Neuronal stem cell (in vitro differentiated cells): ENCODE data around the gene CAMKK2.
"Not testable (repeated sequence)": the region's sequence is repeated elsewhere in the genome, so short reads cannot be mapped to it uniquely, and the experiment has no call there.

Source experiments
- DNase-seq: peaks from one replicate; pipeline ENCODE4 v3.0.0-alpha.2; 2013; ENCODE audit warnings: low spot score
- H2AFZ ChIP-seq: one replicate; pipeline ENCODE4 v1.6.1; 2013; ENCODE audit warnings: mild to moderate bottlenecking, low read length, inconsistent platforms
- H2AK5ac ChIP-seq: 2 replicates; pipeline ENCODE4 v1.6.1; 2013; ENCODE audit warnings: low read depth, mild to moderate bottlenecking, inconsistent platforms, low read length, moderate library complexity, mixed read lengths
- H2BK120ac ChIP-seq: 2 replicates; pipeline ENCODE4 v1.6.1; 2013; ENCODE audit warnings: low read depth, mild to moderate bottlenecking, inconsistent platforms, low read length, moderate library complexity, mixed read lengths
- H2BK12ac ChIP-seq: one replicate; pipeline ENCODE4 v1.6.1; 2013; ENCODE audit warnings: low read length, inconsistent platforms
- H2BK15ac ChIP-seq: 2 replicates; pipeline ENCODE4 v1.6.1; 2013; ENCODE audit warnings: mild to moderate bottlenecking, low read length, inconsistent platforms, mixed read lengths
- H2BK5ac ChIP-seq: one replicate; pipeline ENCODE4 v1.6.1; 2013; ENCODE audit warnings: inconsistent platforms, mild to moderate bottlenecking, low read length, moderate library complexity
- H3K14ac ChIP-seq: one replicate; pipeline ENCODE4 v1.6.1; 2013; ENCODE audit warnings: low read length, inconsistent platforms
- H3K18ac ChIP-seq: 2 replicates; pipeline ENCODE4 v1.6.1; 2013; ENCODE audit warnings: low read length, inconsistent platforms
- H3K23ac ChIP-seq: 2 replicates; pipeline ENCODE4 v1.6.1; 2013; ENCODE audit warnings: low read depth, mild to moderate bottlenecking, mixed read lengths, low read length, inconsistent platforms; ENCODE audit not compliant: poor library complexity
- H3K27ac ChIP-seq: replicated peaks from 3 replicates; pipeline ENCODE4 v1.5.1; 2013; ENCODE audit warnings: low read length, inconsistent platforms
- H3K27me3 ChIP-seq, 3 experiments: 2 replicates each; pipeline ENCODE4 v1.6.1; 2013; ENCODE audit warnings: low read length in 3 of 3, mild to moderate bottlenecking in 2 of 3, inconsistent platforms in 1 of 3, low read depth in 1 of 3, mixed read lengths in 1 of 3, moderate library complexity in 1 of 3; ENCODE audit not compliant: control insufficient read depth in 3 of 3, insufficient read depth in 3 of 3
- H3K36me3 ChIP-seq, 2 donors: replicated peaks in 1 of 2; 2 replicates each; pipeline ENCODE4 v1.6.1; 2013; ENCODE audit warnings: low read length in 2 of 2; ENCODE audit not compliant: control insufficient read depth in 2 of 2, insufficient read depth in 2 of 2
- H3K4ac ChIP-seq: 2 replicates; pipeline ENCODE4 v1.6.1; 2013; ENCODE audit warnings: inconsistent platforms, mild to moderate bottlenecking, low read length, moderate library complexity
- H3K4me1 ChIP-seq, 2 donors: 1 replicate in 1 of 2; 2 replicates in 1 of 2; pipeline ENCODE4 v1.6.1; 2013; ENCODE audit warnings: low read length in 2 of 2, low read depth in 1 of 2; ENCODE audit not compliant: control insufficient read depth in 2 of 2, insufficient read depth in 1 of 2
- H3K4me2 ChIP-seq: one replicate; pipeline ENCODE4 v1.6.1; 2013; ENCODE audit warnings: mild to moderate bottlenecking, low read length, inconsistent platforms; ENCODE audit not compliant: insufficient read depth, poor library complexity, severe bottlenecking
- H3K4me3 ChIP-seq, 2 donors: 2 replicates each; pipeline ENCODE4 v1.5.1; 2013; ENCODE audit warnings: low read length in 2 of 2, mild to moderate bottlenecking in 2 of 2, inconsistent platforms in 1 of 2, moderate library complexity in 1 of 2
- H3K79me1 ChIP-seq: one replicate; pipeline ENCODE4 v1.6.1; 2013; ENCODE audit warnings: low read depth, mild to moderate bottlenecking, inconsistent platforms, low read length, moderate library complexity
- H3K9ac ChIP-seq: one replicate; pipeline ENCODE4 v1.6.1; 2013; ENCODE audit warnings: mild to moderate bottlenecking, low read depth, low read length, inconsistent platforms; ENCODE audit not compliant: poor library complexity
- H3K9me3 ChIP-seq, 2 donors: replicated peaks in 1 of 2; 2 replicates each; pipeline versions ENCODE3 to v1.6.1; 2013; ENCODE audit warnings: low read length in 2 of 2, mild to moderate bottlenecking in 2 of 2, inconsistent platforms in 1 of 2, low read depth in 1 of 2, mixed read lengths in 1 of 2, moderate library complexity in 1 of 2; ENCODE audit not compliant: control insufficient read depth in 2 of 2, insufficient read depth in 1 of 2
- H4K8ac ChIP-seq: one replicate; pipeline ENCODE4 v1.6.1; 2013; ENCODE audit warnings: low read depth, mild to moderate bottlenecking, inconsistent platforms, low read length, moderate library complexity
- H4K91ac ChIP-seq: one replicate; pipeline ENCODE4 v1.6.1; 2013; ENCODE audit warnings: low read length, low read depth, mild to moderate bottlenecking, inconsistent platforms; ENCODE audit not compliant: poor library complexity
- WGBS, 2 donors: extraction: QIAGEN DNeasy Blood & Tissue Kit; methylation state at CpG; one replicate each; pipeline ENCODE4 v1.1.7; 2013; ENCODE audit warnings: missing lambda C conversion rate in 2 of 2, mixed read lengths in 1 of 2; ENCODE audit not compliant: insufficient read length in 2 of 2, insufficient replicate concordance in 1 of 2; ENCODE audit errors: extremely low coverage in 2 of 2; 5-methylcytosine and 5-hydroxymethylcytosine counted together

The CAMKK2 gene

GRCh38 chr12:121259074-121259473 is 37.4 kb downstream of the CAMKK2 start:
- Histone ChIP-seq H3K27me3 (no peaks in the 10 kb centered on the region), H3K27ac (no peak overlapping the region), H4K91ac (no peak overlapping the region), H2BK15ac (no peak overlapping the region), H2AFZ (no peak overlapping the region), H3K9me3 (no peaks in the 10 kb centered on the region), H3K4me2 (no peak overlapping the region), H3K9ac (no peak overlapping the region), H3K4me3 (no peak overlapping the region), H3K79me1 (no peaks in the 10 kb centered on the region), H3K4me1 (no peaks in the 10 kb centered on the region), H2BK5ac (no peak overlapping the region), H3K23ac (no peak overlapping the region), H2BK120ac (no peak overlapping the region), H4K8ac (no peak overlapping the region), H3K36me3 (peaks cover 33 to 80% of the 10 kb centered on the region in 2 donors), H3K18ac (no peak overlapping the region), H2BK12ac (no peak overlapping the region), H3K14ac (no peak overlapping the region), H2AK5ac (no peak overlapping the region), H3K4ac (no peak overlapping the region)
- DNase-seq = no peak
- WGBS, 2 donors = no CpG with 5 or more reads among the region's 11 CpGs

- not testable (repeated sequence) for H4K8ac ChIP-seq, H2AK5ac ChIP-seq, H3K23ac ChIP-seq, H3K4me1 ChIP-seq, H2BK5ac ChIP-seq, H3K18ac ChIP-seq, H3K27ac ChIP-seq, H3K79me1 ChIP-seq, H2BK15ac ChIP-seq, H3K27me3 ChIP-seq, H2BK120ac ChIP-seq, H3K9ac ChIP-seq, H4K91ac ChIP-seq, H2BK12ac ChIP-seq, H3K14ac ChIP-seq, H3K4ac ChIP-seq, DNase-seq, H3K9me3 ChIP-seq, H3K4me2 ChIP-seq, H3K4me3 ChIP-seq, H2AFZ ChIP-seq
- peaks cover 33 to 79% of the 10 kb centered on the region in 2 donors for H3K36me3 ChIP-seq
- WGBS, 2 donors = no CpG with 5 or more reads among the region's 8 CpGs
Measured at GRCh38 chr12:121257704-121258449, 38.6 kb downstream of the CAMKK2 start.

GRCh38 chr12:121255433-121255832 is 41.1 kb downstream of the CAMKK2 start:
- no peak overlapping the region for H3K14ac ChIP-seq
- H3K9me3 ChIP-seq = peaks cover 2 to 4% of the 10 kb centered on the region in 2 donors
- no peak overlapping the region for H3K4me3 ChIP-seq
- H2BK15ac ChIP-seq = no peak overlapping the region
- H3K27ac ChIP-seq = no peak overlapping the region
- H3K23ac ChIP-seq = no peak overlapping the region
- H2BK120ac ChIP-seq = no peak overlapping the region
- no peaks in the 10 kb centered on the region for H3K79me1 ChIP-seq
- H3K18ac ChIP-seq = no peak overlapping the region
- H3K9ac ChIP-seq = no peak overlapping the region
- H3K4me2 ChIP-seq = no peak overlapping the region
- H2AFZ ChIP-seq = no peak overlapping the region
- H3K27me3 ChIP-seq = no peaks in the 10 kb centered on the region
- no peak overlapping the region for H3K4ac ChIP-seq
- peaks cover 32 to 83% of the 10 kb centered on the region in 2 donors for H3K36me3 ChIP-seq
- DNase-seq = no peak
- H3K4me1 ChIP-seq = no peaks in the 10 kb centered on the region
- no peak overlapping the region for H2BK5ac ChIP-seq
- no peak overlapping the region for H2AK5ac ChIP-seq
- no CpG with 5 or more reads among the region's 9 CpGs for WGBS, 2 donors
- no peak overlapping the region for H4K8ac ChIP-seq
- no peak overlapping the region for H2BK12ac ChIP-seq
- H4K91ac ChIP-seq = no peak overlapping the region

- no peak overlapping the region for H4K91ac ChIP-seq
- peaks cover 2 to 4% of the 10 kb centered on the region in 2 donors for H3K9me3 ChIP-seq
- no peak overlapping the region for H3K23ac ChIP-seq
- no peak overlapping the region for H4K8ac ChIP-seq
- WGBS, 2 donors = no CpG with 5 or more reads among the region's 15 CpGs
- no peak overlapping the region for H3K9ac ChIP-seq
- no peak overlapping the region for H3K4me3 ChIP-seq
- no peak for DNase-seq
- H3K79me1 ChIP-seq = no peaks in the 10 kb centered on the region
- H2AFZ ChIP-seq = no peak overlapping the region
- H3K27me3 ChIP-seq = no peaks in the 10 kb centered on the region
- no peak overlapping the region for H3K18ac ChIP-seq
- H2BK12ac ChIP-seq = no peak overlapping the region
- no peak overlapping the region for H2AK5ac ChIP-seq
- H2BK120ac ChIP-seq = no peak overlapping the region
- no peaks in the 10 kb centered on the region for H3K4me1 ChIP-seq
- no peak overlapping the region for H3K4me2 ChIP-seq
- H2BK15ac ChIP-seq = no peak overlapping the region
- H3K4ac ChIP-seq = no peak overlapping the region
- H3K36me3 ChIP-seq = peaks cover 38 to 84% of the 10 kb centered on the region in 2 donors
- H2BK5ac ChIP-seq = no peak overlapping the region
- no peak overlapping the region for H3K27ac ChIP-seq
- H3K14ac ChIP-seq = no peak overlapping the region
Measured at GRCh38 chr12:121253638-121254335, 42.7 kb downstream of the CAMKK2 start.
